HepG2 (cell line): ENCODE measurements around the gene ZNF526. TPM values are rescaled to one million over a fixed set of nuclear protein-coding genes. Genes with fewer than 3 reads are reported as not detected.

Experiments used
- ATAC-seq: fragments of 200-7000 bp; cut with Tn5 transposase; 3 replicates; pipeline ENCODE4 v1.9.1; 2020; ENCODE audit warnings: mild to moderate bottlenecking, moderate library complexity
- BruUV-seq: library from RNA; stranded (reverse); fragments of 400-500 nt; replicated peaks from 2 replicates; lab custom pipeline; 2021; lab: Mats Ljungman, UMichigan
- CTCF ChIA-PET: fragments of 300-600 bp; formaldehyde crosslinking; extraction: SDS; loops from one replicate; lab custom pipeline; 2021; ENCODE audit warnings: low total read pairs, inconsistent platforms, low intra/inter-chr PET ratio; lab: Yijun Ruan, JAX
- POLR2A ChIA-PET: fragments of 350-600 bp; sonication (Branson Sonifier 250); formaldehyde crosslinking; loops from one replicate; lab custom pipeline; 2020; ENCODE audit warnings: antibody characterized with exemption, inconsistent platforms; lab: Yijun Ruan, JAX
- DNase-seq: peaks from one replicate; pipeline ENCODE4 v3.0.0-alpha.2; 2015; ENCODE audit warnings: low spot score
- FAIRE-seq: peaks from 3 replicates; lab custom pipeline; 2011; peaks lifted over from hg19 to GRCh38; lab: Jason Lieb, UNC
- H2AFZ ChIP-seq: one replicate; pipeline ENCODE4 v1.6.1; 2011; ENCODE audit warnings: low read length, inconsistent platforms
- H3K27ac ChIP-seq: fragments of 300-600 bp; 3 replicates; pipeline ENCODE4 v1.8.0; 2011; ENCODE audit warnings: mixed run types, mild to moderate bottlenecking, mixed read lengths, low read length, inconsistent platforms; ENCODE audit not compliant: insufficient read depth; ENCODE audit errors: extremely low read length
- H3K27me3 ChIP-seq, 2 experiments: fragments of 200-600 bp in 1 of 2; 2 replicates in 1 of 2; 3 replicates in 1 of 2; pipeline versions ENCODE4 v1.6.0 to v1.8.0; 2011; ENCODE audit warnings: low read length in 2 of 2, mild to moderate bottlenecking in 2 of 2, moderate library complexity in 2 of 2, inconsistent platforms in 1 of 2; ENCODE audit not compliant: insufficient read depth in 2 of 2, control insufficient read depth in 1 of 2
- H3K36me3 ChIP-seq, 2 experiments: fragments of 200-600 bp in 1 of 2; replicated peaks in 1 of 2; 2 replicates in 1 of 2; 3 replicates in 1 of 2; pipeline versions ENCODE4 v1.5.1 to v1.8.0; 2011; ENCODE audit warnings: low read length in 2 of 2, inconsistent platforms in 1 of 2; ENCODE audit not compliant: insufficient read depth in 2 of 2, control insufficient read depth in 1 of 2
- H3K4me1 ChIP-seq: 2 replicates; pipeline ENCODE4 v1.5.1; 2012; ENCODE audit warnings: low read length, inconsistent platforms; ENCODE audit not compliant: insufficient read depth
- H3K4me2 ChIP-seq: 2 replicates; pipeline ENCODE4 v1.6.0; 2011; ENCODE audit warnings: low read depth, low read length, inconsistent platforms
- H3K4me3 ChIP-seq, 3 experiments: fragments of 200-600 bp in 1 of 3; sonication (generic), shearing (Covaris generic) in 1 of 3; replicated peaks in 1 of 3; 2 replicates each; pipeline ENCODE4 v1.5.1; 2011 to 2016; ENCODE audit warnings: low read length in 3 of 3, inconsistent platforms in 2 of 3, low read depth in 2 of 3, mild to moderate bottlenecking in 2 of 3, control low read depth in 1 of 3, mixed read lengths in 1 of 3; ENCODE audit not compliant: insufficient read depth in 1 of 3
- H3K79me2 ChIP-seq: one replicate; pipeline ENCODE4 v1.6.1; 2011; ENCODE audit warnings: low read length, inconsistent platforms; ENCODE audit not compliant: insufficient read depth
- H3K9ac ChIP-seq: 2 replicates; pipeline ENCODE4 v1.6.0; 2011; ENCODE audit warnings: mild to moderate bottlenecking, low read depth, low read length, inconsistent platforms; ENCODE audit not compliant: insufficient read depth
- H3K9me3 ChIP-seq: 2 replicates; pipeline ENCODE4 v1.5.1; 2012; ENCODE audit warnings: mild to moderate bottlenecking, low read length
- H4K20me1 ChIP-seq: 2 replicates; pipeline ENCODE4 v1.6.0; 2011; ENCODE audit warnings: inconsistent platforms, mild to moderate bottlenecking, low read length, moderate library complexity; ENCODE audit not compliant: insufficient read depth
- ESRRA ChIP-seq: sonication (generic); formaldehyde crosslinking; IDR thresholded peaks from 2 replicates; pipeline ENCODE4 v1.5.1; 2020; ENCODE audit warnings: mild to moderate bottlenecking, low read depth, missing genetic modification reagents
- HMGXB4 ChIP-seq, 2 experiments: sonication (generic) in 1 of 2; formaldehyde crosslinking in 1 of 2; IDR thresholded peaks; 2 replicates each; pipeline versions ENCODE4 v1.4.0 to v1.6.1; 2018 to 2020; ENCODE audit warnings: missing genetic modification reagents in 2 of 2, borderline replicate concordance in 1 of 2, low read depth in 1 of 2, mild to moderate bottlenecking in 1 of 2, missing biosample characterization in 1 of 2
- HNF1A ChIP-seq, 2 experiments: sonication (generic) in 1 of 2; formaldehyde crosslinking in 1 of 2; IDR thresholded peaks; 2 replicates each; pipeline versions ENCODE4 v1.4.0 to v1.6.1; 2016 to 2020; ENCODE audit warnings: borderline replicate concordance in 1 of 2, low read depth in 1 of 2, mild to moderate bottlenecking in 1 of 2, missing genetic modification reagents in 1 of 2
- HNF4A ChIP-seq: sonication (generic); formaldehyde crosslinking; IDR thresholded peaks from 2 replicates; pipeline ENCODE4 v1.4.0; 2020; ENCODE audit warnings: missing genetic modification reagents
- MED13 ChIP-seq: sonication (generic); formaldehyde crosslinking; IDR thresholded peaks from 2 replicates; pipeline ENCODE4 v1.5.0; 2020; ENCODE audit warnings: missing genetic modification reagents
- NAIF1 ChIP-seq: sonication (generic); formaldehyde crosslinking; IDR thresholded peaks from 2 replicates; pipeline ENCODE4 v1.5.0; 2020; ENCODE audit warnings: mild to moderate bottlenecking, missing genetic modification reagents, borderline replicate concordance
- NRL ChIP-seq: sonication (generic); formaldehyde crosslinking; IDR thresholded peaks from 2 replicates; pipeline ENCODE4 v1.5.0; 2020; ENCODE audit warnings: missing genetic modification reagents, mild to moderate bottlenecking, moderate library complexity, borderline replicate concordance
- SIN3B ChIP-seq: fragments of 150-350 bp; IDR thresholded peaks from 2 replicates; pipeline ENCODE4 v1.6.1; 2014; ENCODE audit warnings: low read length
- ZBTB20 ChIP-seq: sonication (generic); formaldehyde crosslinking; IDR thresholded peaks from 2 replicates; pipeline ENCODE4 v1.8.1; 2023; ENCODE audit warnings: missing genetic modification reagents, low read depth, mild to moderate bottlenecking, borderline replicate concordance
- ZFYVE20 ChIP-seq: sonication (generic); formaldehyde crosslinking; IDR thresholded peaks from 2 replicates; pipeline ENCODE4 v1.8.0; 2023; ENCODE audit warnings: low read depth, mild to moderate bottlenecking, moderate library complexity, missing genetic modification reagents, borderline replicate concordance
- ZNF160 ChIP-seq: sonication (generic); formaldehyde crosslinking; IDR thresholded peaks from 2 replicates; pipeline ENCODE4 v1.8.0; 2022; ENCODE audit warnings: mild to moderate bottlenecking, inconsistent platforms, missing genetic modification reagents
- ZNF331 ChIP-seq: sonication (generic); formaldehyde crosslinking; IDR thresholded peaks from 2 replicates; pipeline ENCODE4 v1.4.0; 2020; ENCODE audit warnings: missing genetic modification reagents
- ZNF510 ChIP-seq: sonication (generic); formaldehyde crosslinking; IDR thresholded peaks from 2 replicates; pipeline ENCODE4 v1.4.0; 2020; ENCODE audit warnings: low read depth, mild to moderate bottlenecking, missing genetic modification reagents
- ZNF513 ChIP-seq: sonication (generic); formaldehyde crosslinking; conservative IDR thresholded peaks from 2 replicates; pipeline ENCODE4 v1.5.0; 2020; ENCODE audit warnings: missing genetic modification reagents
- ZNF564 ChIP-seq: sonication (generic); formaldehyde crosslinking; IDR thresholded peaks from 2 replicates; pipeline ENCODE4 v1.8.1; 2023; ENCODE audit warnings: mild to moderate bottlenecking, missing genetic modification reagents
- WGBS: methylation state at CpG from one replicate; pipeline ENCODE4 v1.1.6; 2017; ENCODE audit warnings: low lambda C conversion rate; 5-methylcytosine and 5-hydroxymethylcytosine counted together
- in situ Hi-C: cut with HindIII; loops from 2 replicates; pipeline ENCODE4 v1.10.0; 2017; ENCODE audit warnings: low pct_unique_long_range_greater_than_20kb; ENCODE audit not compliant: extremely low pct_ligation_motif_present
- intact Hi-C: fragments of 100-400 bp; cut with micrococcal nuclease; formaldehyde crosslinking; loops from one replicate; pipeline ENCODE4 v1.10.0; 2022; ENCODE audit not compliant: unreplicated experiment
- polyA plus RNA-seq, 8 experiments: library from polyadenylated mRNA; depleted of rRNA in 3 of 8; stranded (reverse) in 7 of 8; unstranded in 1 of 8; fragments of >200 nt; fragmentation: Illumina TruSeq in 4 of 8; extraction: Trizol in 4 of 8; gene quantifications; 2 replicates each; pipeline versions ENCODE4 v1.2.1 to v1.2.3, GENCODE V29; 2011 to 2016; ENCODE audit warnings: low read depth in 4 of 8, missing spikeins in 1 of 8, mixed read lengths in 1 of 8; ENCODE audit not compliant: insufficient read depth in 1 of 8
- total RNA-seq, 5 experiments: library from RNA; depleted of rRNA; stranded (reverse); fragments of >200 nt; fragmentation: Illumina TruSeq; extraction: Trizol; gene quantifications; 2 replicates each; pipeline ENCODE4 v1.2.3, GENCODE V29; 2016; ENCODE audit warnings: low read depth in 1 of 5

ZNF526 gene
- total and polyA plus RNA-seq, 2 of the 13 experiments (the other 11 are each of a cell fraction or from before 2014, with no cell fraction given) = 3.3 to 8.4 TPM

- no peak overlapping the region for H2AFZ ChIP-seq
- no TSS peak for BruUV-seq
- 1% methylated on average over 6 of the region's 6 CpGs for WGBS
- H3K9ac ChIP-seq = peak overlapping the region; percentile 91
- CTCF ChIA-PET = interaction anchor here (1.6 kb wide), 1 partner anchor 70 kb away, joined by 3 read pairs; no protein-coding TSS in a partner anchor
- H3K9me3 ChIP-seq = no peaks in the 10 kb centered on the region
- intact Hi-C loops = loop anchor here (1.0 to 2.0 kb wide), 2 partner anchors 22 to 58 kb away; partner anchors contain the start of gene GSK3A
- peaks cover 49% of the 10 kb centered on the region for H3K4me1 ChIP-seq
- peak overlapping the region; percentile 78 for H3K27ac ChIP-seq
- ATAC-seq = no peak
- POLR2A ChIA-PET = interaction anchor here (0.9 to 2.1 kb wide), 4 partner anchors 14 to 61 kb away, joined by 3 to 13 read pairs (median 5); partner anchors contain the start of gene GSK3A
- DNase-seq = no peak
- H4K20me1 ChIP-seq = peaks cover 10% of the 10 kb centered on the region
- in situ Hi-C loops = no loop called here
- no peaks in the 10 kb centered on the region; a peak in 1 of 5 replicates for H3K27me3 ChIP-seq
- no peak for FAIRE-seq
- H3K4me2 ChIP-seq = peak overlapping the region; percentile 95
- peaks cover 8 to 14% of the 10 kb centered on the region in 2 experiments; a peak in 4 of 5 replicates for H3K36me3 ChIP-seq
- H3K79me2 ChIP-seq = peaks cover 46% of the 10 kb centered on the region
- peak overlapping the region; percentile 80 to 94 (median 88) for H3K4me3 ChIP-seq
- TF ChIP-seq HNF1A (IDR thresholded peaks at IDR 0.05; ENCODE audit: low read depth) (no peak), HNF1A (CRISPR knock-in tag; IDR thresholded peaks at IDR 0.05; ENCODE audit: borderline replicate concordance) (no peak), ZNF331 (CRISPR knock-in tag) (no peak), HNF4A (CRISPR knock-in tag) (no peak), ZNF510 (CRISPR knock-in tag) (no peak), ZNF160 (CRISPR knock-in tag) (no peak), SIN3B (0 out of 2 replicates have a peak, but pooled peaks have one; percentile 1), ZBTB20 (CRISPR knock-in tag) (no peak), NAIF1 (CRISPR knock-in tag) (no peak), MED13 (peak; percentile 8; the same call in 1 of the 2 replicates), ZNF513 (no peak), HMGXB4 (CRISPR knock-in tag; IDR thresholded peaks at IDR 0.05; ENCODE audit: borderline replicate concordance in 1 of 2, low read depth in 1 of 2) (no peak), ZNF564 (no peak), ZFYVE20 (CRISPR knock-in tag) (no peak), NRL (CRISPR knock-in tag) (no peak), ESRRA (no peak)
Observed at GRCh38 chr19:42220751-42221097, 612 bp downstream of the ZNF526 start.
